NCI-H446 (cell line): ENCODE results near the gene PRODH2.

ENCODE experiments used
- DNase-seq, 2 experiments: peaks; one replicate each; lab custom pipeline; 2025; lab: John Stamatoyannopoulos, UW

PRODH2 gene, protein sequence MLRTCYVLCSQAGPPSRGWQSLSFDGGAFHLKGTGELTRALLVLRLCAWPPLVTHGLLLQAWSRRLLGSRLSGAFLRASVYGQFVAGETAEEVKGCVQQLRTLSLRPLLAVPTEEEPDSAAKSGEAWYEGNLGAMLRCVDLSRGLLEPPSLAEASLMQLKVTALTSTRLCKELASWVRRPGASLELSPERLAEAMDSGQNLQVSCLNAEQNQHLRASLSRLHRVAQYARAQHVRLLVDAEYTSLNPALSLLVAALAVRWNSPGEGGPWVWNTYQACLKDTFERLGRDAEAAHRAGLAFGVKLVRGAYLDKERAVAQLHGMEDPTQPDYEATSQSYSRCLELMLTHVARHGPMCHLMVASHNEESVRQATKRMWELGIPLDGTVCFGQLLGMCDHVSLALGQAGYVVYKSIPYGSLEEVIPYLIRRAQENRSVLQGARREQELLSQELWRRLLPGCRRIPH

DNA sequence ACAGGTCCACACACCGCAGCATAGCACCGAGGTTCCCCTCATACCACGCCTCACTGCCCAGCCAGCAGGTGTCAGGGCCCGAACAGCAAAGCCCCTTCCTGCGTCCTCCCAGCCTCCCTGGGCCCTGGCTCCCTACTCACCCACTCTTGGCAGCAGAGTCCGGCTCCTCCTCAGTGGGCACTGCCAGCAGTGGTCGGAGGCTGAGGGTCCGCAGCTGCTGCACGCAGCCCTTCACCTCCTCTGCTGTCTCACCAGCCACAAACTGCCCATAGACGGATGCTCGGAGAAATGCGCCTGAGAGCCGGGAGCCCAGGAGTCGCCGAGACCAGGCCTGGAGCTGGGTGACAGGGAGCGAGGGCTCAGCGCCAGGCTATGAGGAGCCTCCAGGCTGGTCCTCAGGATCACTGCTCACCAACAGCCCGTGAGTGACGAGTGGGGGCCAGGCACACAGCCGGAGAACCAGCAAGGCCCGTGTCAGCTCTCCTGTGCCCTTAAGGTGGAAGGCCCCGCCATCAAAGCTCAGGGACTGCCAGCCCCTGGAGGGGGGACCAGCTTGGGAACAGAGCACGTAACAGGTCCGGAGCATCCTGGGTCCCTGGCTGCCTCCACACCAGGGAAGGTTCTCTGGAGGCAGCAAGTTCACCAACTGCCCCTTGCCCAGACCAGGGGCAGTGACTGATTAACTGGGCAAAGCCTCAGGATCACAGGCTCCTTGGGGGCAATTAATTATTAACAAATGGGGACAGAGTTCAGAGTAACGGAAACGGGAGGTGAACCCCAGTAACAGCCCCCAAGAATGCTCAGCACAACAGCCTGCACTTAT is at the start of gene PRODH2:
Gene PRODH2, minus strand, starts transcription at position 626 of the 823 bp plus-strand sequence. Its CDS starts 40 bp downstream, at position 586.
- DNase-seq, result no peak

DNA sequence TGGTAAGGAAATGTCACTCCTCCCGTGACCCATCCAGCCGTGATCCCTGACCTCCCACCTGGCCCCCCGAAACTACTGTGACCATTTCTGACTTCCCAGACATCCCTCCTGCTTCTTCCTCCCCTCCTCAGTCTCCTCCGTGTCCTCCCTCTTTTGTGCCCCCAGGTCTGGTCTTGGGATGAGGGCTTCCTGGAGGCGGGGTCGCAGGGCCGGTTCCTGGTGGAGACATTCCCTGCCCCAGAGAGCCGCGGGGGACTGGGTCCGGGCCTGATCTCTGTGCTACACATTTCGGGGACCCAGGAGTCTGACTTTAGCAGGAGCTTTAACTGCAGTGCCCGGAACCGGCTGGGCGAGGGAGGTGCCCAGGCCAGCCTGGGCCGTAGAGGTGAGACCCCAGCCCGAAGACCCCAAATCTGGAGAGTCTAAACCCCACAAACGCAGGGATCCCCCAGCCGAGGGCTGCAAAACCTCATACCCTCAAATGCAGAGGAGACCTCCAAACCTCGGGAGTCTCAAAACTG is 49.1 kb upstream of the PRODH2 start:
- DNase-seq, result no peak

DNA sequence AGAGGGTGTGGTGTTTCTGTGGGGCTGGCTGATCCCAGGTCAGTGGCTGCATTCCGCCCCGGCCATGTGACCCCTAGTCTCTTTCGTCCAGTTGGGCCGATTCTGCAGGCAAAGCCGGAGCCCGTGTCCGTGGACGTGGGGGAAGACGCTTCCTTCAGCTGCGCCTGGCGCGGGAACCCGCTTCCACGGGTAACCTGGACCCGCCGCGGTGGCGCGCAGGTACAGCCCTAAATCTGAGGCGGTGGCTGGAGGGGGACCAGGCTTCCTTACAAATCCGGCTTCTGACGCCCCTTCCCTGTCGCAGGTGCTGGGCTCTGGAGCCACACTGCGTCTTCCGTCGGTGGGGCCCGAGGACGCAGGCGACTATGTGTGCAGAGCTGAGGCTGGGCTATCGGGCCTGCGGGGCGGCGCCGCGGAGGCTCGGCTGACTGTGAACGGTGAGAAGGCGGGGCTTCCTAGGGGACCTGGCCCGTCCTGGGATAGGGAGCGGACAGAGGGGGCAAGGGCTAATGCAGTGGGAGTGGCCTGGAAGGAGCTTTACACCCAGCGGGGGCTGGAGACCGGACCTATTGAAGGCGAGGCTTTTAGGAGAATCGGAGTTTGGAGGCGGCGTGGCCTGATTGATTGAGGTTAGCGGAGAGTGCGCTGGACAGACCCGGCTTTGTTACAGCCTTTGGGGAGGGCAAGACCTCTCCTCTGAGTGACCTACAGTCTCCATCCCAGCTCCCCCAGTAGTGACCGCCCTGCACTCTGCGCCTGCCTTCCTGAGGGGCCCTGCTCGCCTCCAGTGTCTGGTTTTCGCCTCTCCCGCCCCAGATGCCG is 48.4 kb upstream of the PRODH2 start:
- DNase-seq, result no peak

DNA sequence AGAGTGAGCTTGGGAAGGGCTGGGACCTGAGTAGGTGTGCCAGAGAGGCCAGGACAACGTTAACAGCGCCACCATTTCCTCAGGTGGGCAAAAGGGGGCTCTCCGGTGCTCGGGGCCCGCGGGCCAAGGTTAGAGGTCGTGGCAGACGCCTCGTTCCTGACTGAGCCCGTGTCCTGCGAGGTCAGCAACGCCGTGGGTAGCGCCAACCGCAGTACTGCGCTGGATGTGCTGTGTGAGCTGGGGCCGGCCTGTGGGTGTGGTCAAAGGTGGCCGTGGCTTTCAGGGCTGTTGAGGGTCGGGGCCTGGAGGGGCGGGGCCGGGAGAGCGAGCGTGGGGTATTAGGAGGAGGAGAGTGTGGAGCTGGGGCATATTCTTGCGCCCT is 47.8 kb upstream of the PRODH2 start:
- no peak for DNase-seq

DNA sequence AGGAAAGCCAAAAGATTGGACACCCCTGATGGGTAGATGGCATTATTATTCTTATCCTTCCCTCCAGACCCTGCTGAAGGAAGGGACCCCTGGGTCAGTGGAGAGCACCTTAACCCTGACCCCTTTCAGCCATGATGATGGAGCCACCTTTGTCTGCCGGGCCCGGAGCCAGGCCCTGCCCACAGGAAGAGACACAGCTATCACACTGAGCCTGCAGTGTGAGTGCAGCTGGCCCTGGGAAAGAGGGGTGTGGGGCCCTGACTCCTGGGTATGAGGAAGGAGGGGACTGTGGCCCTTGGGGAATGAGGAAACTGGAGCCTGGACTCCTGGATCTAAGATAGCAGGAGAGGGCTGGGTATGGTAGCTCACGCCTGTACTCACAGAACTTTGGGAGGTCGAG is 46.8 kb upstream of the PRODH2 start:
- DNase-seq, result no peak

DNA sequence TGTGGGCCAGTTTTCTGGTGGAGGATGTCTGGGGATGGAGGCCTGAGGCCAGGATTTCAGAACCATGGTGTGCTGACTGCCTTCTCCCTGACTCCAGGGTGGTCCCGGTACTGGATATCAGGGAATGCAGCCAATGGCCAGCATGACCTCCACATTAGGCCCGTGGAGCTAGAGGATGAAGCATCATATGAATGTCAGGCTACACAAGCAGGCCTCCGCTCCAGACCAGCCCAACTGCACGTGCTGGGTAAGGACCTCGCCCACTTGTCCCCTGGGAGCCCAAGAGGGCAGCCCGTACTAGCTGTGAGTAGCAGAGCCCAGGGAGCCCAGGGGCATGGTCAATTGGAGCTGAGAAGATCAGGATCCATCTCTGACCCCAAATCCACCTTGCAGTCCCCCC is 45.7 kb upstream of the PRODH2 start:
- DNase-seq, result no peak

DNA sequence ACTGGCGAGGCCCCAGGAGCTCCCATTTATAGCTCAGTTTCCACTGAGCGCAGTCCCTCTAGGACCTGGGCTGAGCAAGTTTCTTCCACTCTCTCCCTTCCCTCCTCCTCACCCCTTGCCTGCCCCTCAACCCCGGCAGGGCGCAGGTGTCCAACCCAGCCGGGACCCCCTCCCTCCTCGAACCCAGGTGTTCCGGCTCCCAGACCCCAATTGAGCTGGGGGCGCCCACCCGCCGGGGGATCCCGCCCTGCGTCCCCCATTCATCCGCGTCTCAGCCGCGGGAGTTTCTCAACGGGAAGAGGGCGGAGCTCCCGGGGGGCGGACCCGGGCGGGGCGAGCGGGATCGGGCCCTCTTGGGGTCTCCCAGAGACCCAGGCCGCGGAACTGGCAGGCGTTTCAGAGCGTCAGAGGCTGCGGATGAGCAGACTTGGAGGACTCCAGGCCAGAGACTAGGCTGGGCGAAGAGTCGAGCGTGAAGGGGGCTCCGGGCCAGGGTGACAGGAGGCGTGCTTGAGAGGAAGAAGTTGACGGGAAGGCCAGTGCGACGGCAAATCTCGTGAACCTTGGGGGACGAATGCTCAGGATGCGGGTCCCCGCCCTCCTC is 44.0 kb upstream of the PRODH2 start, which contains the start of gene KIRREL2:
Gene KIRREL2, plus strand, starts transcription at position 366 of the 604 bp plus-strand sequence. Its CDS starts 209 bp downstream, at position 575.
- no peak for DNase-seq

DNA sequence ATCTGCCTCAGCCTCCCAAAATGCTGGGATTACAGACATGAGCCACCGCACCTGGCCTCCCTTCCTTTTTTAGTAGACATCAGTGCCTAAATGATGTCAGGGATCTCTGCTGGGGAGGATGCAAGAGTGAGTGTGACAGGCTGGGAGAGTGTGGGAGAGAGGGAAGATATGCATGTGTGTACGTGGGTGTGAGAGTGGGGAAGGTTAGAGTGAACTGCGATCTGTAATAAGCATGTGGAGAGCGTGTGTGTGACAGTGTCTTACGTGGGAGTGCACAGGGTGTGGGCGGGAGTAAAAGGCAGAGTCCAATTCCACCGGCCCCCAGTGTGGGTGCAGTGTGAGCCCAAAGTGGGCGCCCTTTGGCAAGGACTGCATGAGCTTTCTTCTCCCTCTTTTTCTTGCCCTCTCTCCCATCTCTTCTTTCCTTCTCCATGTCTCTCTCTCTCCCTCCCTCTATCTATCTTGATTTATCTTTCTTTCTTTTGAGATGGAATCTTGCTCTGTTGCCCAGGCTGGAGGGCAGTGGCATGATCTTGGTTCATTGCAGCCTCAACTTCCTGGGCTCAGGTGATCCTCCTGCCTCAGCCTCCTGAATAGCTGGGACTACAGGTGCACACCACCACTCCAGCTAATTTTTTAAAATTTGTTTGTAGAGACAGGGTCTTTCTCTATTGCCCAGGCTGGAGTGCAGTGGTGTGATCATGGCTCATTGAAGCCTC is 40.6 kb upstream of the PRODH2 start:
- no peak for DNase-seq

DNA sequence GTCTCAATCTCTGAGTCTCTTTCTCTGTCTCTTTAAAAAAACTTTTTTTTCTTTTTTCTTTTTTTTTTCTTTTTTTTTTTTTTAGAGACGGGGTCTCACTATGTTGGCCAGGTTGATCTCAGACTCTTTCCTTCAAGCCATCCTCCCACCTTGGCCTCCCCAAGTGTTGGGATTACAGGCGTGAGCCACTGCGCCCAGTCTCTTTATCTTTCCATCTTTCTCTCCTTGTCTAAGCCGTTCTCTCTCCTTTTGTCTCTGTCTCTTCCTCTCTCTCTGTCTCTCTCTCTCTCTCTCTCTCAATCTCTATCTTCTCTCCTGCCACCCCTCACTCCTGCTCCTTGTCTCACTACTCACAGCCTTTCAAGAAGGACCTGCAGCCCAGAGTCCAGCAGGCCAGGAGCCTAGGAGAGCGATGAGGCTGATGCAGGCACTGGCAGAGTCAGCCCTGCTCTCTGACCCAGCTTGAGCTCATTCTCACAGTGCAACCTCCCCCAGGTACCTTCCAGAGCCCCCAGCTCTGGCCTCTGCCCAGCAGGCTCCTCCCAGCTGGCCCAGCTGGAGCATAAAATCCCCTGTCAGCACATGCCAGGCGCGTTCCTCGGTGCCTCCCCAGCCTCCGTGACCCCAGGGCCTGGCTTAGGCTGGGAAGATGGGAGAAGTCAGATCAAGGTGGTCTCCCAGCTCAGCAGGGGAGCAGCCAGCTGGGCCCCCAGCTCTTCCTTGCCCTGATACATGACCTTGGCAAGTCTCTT is 39.6 kb upstream of the PRODH2 start, which contains the start of gene NPHS1:
Gene NPHS1, minus strand, starts transcription at position 476 of the 752 bp plus-strand sequence. CDS start 667 bp downstream, outside the sequence.
- no peak for DNase-seq

DNA sequence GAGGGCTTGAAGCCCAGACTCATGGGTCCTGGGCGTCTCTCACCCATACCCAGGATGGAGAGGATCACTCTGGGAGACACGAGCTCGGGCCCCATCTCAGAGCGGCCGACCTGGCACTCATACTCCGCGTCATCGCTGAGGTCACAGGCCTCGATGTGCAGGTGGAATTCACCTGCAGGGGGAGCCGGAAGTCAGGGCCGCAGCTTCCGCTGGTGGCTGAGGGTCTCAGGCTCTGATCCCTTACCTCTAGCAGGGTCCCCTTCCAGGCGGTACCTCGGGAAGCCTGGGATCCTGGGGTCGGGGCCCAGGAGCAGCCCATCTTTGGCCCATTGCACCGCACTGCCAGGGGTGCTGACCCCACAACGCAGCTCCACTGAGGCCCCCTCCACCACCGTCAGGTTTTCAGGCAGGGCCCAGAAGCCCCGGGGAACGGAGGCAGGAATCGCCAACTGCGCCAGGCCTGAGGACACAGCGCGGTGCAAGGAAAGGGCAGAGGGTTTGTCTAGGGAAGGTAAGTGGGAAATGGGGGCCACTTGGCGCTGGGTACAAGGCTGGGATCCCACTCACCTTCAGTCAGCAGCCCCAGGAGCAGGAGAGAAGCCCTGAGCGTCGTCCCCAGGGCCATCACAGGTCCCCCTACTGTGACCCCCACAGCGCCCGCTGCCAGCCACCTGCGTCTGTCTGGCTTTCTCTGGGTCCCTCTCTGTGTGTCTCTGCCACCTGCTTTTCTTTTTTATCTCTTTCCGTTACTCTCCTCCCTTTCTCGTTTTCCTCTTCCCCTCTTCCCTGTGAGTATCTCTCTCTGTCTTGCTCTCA is 38.8 kb upstream of the PRODH2 start:
- DNase-seq, result no peak

DNA sequence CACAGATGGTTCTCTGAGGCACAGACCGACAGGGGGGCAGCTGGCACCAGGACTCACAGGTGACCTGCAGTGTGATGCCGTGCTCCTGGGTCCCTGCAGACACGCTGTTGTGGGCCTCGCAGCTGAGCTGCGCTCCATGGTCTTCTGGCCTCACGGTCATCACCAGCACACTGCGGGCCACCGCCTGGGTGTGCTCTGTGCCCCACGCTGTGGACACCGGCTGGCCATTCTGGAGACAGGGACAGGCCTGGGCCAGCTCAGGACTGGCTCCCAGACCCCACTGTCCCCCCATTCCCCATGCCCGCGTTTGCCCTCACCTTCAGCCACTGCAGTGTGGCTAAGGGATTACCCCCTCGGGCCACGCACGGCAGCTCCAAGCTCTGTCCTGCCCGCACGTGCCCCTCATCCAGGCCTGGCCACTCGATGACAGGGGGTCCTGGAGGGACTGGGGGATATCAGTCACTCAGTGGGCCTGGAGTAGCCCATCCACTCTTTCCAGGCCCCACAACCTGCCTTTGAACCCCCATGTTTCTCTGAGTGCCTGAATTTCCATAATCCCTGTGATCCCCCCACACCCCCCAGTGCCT is 36.4 kb upstream of the PRODH2 start:
- no peak for DNase-seq

DNA sequence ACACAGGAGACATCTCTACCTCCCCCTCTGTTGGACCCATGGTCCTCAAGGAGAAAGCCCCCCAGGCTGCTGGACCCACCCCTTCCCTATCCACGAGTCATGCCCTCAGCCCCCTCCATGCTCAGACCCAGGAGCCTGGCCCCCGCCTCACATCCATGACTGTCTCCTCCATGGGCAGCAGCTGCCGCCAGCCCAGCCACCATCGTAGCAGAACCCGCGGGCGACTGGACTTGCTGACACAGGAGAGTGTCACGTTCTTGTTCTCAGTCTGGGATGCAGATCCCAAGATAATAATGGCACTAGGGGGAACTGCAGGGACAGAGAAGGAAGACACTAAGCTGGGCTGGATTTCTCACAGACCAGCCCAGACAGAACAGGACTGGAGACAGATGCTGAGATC is 35.8 kb upstream of the PRODH2 start:
- DNase-seq, result no peak

DNA sequence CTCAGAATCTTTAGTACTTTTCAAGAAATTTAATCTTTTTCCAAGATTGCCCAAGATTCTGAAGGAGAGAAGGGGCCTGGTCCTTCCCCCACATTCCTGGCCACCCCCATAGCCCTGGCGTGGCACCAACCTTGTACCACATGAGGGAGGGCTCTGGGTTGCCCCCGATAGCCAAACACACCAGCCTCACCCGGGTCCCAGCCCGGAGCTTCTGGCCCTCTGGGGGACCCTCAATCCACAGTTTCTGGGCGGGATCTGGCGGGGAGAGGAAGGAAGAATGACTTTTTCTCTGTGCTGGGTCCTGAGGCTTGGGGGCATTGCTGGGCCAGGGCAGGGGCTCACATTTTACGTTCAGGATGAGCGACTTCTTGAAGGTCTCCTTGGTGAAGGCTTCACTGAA is 35.3 kb upstream of the PRODH2 start:
- DNase-seq, result no peak

DNA sequence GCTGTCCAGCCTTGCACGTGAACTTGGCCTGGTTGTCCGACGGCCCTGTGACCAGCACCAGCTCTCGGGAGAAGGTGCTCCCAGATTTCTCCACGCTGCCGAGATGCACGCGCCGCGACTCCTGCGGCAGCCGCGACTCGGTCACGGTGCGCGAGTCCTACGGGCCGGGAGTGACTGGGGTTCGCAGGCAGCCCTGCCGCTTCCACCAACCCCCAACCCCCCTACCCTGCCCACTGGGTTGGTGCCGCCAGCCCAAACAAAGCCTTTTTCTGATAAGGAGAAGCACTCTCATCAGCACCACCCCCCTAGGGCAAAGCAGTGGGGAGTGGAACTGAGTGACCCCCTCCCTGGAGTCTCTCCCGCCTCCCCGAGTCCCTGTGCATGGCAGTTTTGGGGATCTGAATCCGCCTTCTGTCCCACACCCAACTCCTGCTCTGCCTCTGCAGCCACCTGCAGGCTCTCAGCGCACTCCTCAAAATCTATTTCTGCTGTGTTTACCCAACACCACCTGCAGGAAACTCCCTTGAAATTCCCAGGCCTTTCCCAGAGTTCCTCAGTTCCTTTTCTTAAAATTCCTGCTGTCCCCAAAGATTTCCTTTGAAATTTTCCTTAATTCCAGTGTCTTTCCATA is 33.5 kb upstream of the PRODH2 start:
- DNase-seq, result no peak

DNA sequence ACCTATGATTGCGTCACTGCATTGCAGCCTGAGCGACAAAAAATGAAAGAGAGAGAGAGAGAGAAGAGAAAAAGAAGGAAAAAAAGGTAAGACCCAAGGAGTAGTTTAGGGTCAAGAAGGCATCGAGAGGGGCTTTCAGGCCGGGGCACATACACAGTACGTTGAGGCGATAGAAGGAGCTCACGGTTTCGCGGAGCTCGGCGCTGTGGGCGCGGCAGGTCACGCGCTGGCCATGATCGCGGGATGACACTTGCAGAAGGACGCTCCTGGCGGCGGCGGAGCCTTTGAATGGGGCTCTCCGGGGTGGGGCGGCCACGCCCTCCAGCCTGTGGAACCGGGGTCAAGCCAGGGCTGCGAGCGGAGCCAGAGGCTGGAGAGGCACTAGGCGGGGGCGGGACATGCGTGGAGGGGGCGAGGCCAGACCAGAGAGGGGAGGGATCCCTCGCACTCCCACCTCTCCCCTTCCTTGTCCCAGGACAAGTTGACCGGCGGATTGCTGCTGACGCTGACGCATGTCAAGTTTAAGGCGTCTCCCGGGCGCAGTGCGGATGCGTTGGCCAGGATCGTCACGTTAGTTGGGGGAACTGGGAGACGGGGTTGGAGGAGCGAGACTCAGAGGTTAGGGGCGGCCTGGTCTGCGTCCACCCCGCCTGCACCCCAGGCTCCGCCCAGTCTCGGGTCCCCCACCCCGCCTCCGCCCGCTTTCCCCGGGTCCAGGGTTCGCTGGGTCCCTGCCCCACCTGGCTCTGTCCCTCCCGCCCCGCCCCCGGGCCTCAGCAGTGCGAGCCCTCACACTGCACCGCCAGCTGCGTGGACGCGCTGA is 32.8 kb upstream of the PRODH2 start:
- DNase-seq, result no peak

DNA sequence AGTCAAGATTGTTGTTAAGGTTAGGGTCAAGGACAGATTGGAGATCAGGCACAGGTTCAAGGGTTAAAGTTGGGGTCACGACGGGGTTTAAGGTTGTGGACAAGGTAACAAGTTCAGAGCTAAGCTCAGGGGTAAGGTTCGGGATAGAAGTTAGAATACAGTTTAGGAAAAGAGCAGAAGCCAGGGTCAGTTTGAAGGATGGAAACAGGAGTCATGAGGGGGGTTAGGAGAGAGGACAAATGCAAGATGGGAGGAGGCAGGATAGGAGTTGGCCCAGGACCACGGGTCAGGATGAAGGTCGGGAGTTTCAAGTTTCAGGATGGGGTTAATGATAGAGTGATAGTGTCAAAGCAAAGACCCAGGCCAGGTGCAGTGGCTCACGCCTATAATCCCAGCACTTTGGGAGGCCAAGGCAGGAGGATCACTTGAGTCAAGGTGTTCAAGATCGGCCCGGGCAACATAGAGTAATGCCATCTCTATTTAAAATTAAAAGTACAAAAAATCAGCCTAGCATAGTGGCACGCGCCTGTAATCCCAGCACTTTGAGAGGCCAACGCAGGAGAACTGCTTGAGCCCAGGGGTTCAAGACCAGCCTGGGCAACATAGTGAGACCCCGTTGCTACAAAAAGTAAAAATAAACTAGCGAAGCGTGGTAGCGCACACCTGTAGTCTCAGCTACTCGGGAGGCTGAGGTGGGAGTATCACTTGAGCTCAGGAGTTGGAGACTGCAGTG is 32.0 kb upstream of the PRODH2 start:
- DNase-seq, result no peak
